ENCODE results near the gene PODXL. TPM values are rescaled to one million over a fixed set of nuclear protein-coding genes. Genes with fewer than 3 reads are reported as not detected.
"Not testable (repeated sequence)": the region's sequence is repeated elsewhere in the genome, so short reads cannot be mapped to it uniquely, and the experiment has no call there.

The PODXL gene
- total RNA-seq, 1 donor from 2014 or later: 194 TPM

DNA sequence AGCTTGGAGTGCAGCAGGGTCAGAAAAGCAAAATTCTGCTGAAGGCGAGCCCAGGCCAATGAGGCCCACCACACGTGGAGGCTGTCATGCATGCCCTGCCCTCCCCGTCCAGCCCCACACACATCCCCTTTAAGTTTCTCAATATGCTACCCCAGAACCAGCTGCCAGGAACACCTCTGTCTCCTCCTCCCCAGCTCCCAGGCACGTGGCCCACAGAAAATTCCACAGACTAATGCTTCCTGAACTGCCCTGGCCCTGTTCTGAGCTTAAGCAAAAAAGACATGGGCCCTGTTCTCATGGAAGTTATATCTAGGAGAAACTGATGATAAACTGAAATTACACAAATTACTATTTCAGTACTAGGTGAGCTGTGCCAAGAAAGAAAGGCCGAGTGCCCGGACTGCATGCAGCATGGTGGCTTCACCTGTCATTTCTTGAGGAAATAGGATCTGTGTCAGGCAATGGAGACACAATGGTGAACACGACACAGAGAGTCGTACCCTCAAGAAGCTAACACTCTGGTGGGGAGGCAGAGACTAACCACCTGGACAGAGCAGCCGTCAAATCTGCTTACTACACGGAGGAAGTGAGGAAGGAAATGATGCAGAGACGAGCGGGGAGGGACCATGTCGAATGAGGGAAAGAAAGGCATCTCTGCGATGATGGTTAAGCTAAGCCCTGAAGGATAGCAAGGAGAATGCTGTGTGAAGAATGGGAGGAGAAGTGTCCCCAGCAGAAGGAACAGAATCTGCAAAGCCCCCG is 44.5 kb downstream of the PODXL start:
- DNase-seq (ENCODE audit: low read depth in 2 of 2): peak; percentile 47 to 80

DNA sequence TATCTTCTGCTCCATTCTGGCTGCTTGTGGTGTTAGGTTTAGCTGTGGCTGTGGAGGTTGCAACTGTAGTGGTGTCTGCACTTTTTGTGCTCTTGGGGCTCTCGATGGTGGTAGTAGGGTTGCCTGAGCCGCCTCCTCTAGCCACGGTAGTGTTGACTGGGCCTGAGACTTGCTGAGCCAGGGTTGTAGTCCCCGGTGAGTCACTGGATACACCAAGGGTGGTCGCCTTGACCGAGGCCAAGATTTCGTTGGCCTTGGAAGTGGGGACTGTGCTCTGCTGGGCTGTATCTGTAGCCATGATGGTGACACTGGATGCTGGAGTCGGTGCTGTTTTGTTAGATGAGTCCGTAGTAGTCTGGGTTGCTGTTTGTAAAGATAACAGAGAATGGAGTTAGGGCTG is 45.4 kb downstream of the PODXL start:
- no peak for DNase-seq (ENCODE audit: low read depth in 2 of 2)

DNA sequence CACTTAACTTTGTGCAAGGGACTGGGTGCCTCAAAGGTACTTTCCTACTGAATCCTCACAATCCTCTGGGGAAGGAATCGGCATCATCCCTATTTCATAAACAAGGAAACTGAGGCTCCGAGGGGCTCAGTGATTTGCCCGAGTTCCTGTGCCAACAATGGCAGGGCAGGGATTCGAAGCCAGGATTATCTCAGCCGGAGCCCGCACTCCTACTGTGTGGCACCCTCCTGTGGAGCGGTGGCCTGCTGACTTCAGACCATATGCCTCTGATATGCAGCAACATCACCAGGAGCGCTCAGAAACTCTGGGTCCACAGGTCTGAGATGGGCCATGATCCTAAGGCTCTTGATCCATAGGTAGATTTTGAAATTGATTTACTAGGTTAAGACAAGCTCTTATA is 46.6 kb downstream of the PODXL start:
- DNase-seq (ENCODE audit: low read depth in 2 of 2): no peak

DNA sequence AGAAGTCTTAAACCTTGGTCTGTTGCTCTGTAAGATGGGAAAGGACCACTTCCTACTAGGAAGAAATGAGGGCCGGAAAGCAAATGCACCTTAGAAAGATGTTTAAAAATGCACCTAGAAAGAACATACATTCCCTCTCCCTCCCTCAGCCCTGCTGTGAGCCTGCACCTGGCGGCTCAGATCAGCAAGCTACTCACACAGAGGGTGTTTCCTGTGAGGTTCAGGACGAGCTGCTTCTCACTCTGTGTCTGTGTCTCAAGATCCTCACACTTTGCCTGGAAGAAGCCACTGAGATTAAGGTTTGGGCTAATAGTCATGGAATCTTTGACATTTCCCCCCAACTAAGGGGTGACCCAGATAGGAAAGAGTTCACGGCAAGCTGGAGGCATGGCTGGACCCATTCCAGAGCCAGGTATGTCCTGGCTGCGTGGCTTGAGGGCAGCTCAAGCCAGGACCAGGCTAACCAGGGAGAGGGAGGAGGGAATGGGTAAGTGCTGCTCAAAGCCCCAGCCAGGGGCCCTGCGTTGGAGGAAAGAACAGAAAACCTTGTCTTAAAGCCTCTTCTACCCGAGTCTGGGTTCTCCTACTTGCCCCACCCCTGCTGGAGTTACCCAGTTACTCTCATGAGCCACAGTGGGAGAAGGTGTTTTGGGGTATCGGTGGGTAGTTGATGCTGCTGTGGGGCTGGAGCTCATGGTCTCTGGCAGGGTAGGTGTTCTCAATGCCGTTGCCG is 47.5 kb downstream of the PODXL start:
- DNase-seq (ENCODE audit: low read depth in 2 of 2): no peak

DNA sequence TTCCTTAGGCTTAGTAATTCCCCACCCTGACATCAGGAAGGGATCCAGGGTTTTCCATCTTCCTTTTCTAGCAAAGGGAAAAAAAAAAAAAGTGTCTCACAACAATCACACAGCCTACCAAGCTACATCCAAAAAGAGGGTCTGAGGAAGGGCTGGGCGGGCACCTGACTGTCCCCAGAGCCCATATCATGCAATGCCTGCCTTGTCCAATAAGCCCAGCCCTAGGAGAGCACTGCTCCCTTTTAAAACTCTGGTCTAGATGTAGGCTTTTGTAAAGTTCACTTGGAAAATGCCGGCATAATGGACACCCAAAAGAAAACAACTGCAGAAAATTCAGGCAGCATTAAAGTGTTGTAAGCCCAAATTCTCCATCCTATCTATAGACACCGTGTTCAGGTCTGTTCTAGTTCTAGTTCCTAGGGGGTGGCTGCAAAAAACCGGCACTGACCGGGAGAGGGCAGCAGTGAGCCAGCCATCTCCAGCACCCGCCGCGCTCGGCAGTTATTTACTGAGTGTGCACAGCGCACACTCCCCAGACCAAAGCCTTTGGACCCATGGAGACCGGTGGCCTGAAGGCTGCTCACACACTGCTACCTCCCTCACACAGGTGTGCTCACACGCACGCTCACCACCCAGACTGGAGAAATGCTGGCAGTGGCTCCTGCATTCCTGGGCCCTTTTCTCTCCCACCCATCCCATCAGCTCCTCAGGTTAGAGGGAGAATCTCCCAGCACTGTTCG is 48.7 kb downstream of the PODXL start:
- DNase-seq (ENCODE audit: low read depth in 2 of 2): peak; percentile 55 to 80

DNA sequence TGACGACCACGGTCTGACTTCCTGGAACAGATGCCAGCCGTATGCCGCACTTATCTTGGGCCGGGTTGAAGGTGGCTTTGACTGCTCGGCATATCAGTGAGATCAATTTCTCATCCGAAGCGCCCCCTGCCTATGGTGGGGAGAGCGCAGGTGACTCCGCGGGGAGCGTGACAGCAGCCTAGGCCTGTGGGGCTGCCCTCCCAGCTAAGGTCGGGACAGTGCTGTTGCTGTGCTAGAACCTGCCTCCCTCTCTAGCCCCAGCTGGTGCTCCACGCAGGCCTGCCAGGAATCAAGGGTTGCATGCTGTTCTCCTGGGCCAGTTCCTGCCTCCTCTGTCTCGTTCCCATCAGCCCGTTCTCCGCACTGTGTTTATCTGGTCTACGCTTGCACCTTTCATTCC is 49.8 kb downstream of the PODXL start:
- DNase-seq (ENCODE audit: low read depth in 2 of 2): no peak

DNA sequence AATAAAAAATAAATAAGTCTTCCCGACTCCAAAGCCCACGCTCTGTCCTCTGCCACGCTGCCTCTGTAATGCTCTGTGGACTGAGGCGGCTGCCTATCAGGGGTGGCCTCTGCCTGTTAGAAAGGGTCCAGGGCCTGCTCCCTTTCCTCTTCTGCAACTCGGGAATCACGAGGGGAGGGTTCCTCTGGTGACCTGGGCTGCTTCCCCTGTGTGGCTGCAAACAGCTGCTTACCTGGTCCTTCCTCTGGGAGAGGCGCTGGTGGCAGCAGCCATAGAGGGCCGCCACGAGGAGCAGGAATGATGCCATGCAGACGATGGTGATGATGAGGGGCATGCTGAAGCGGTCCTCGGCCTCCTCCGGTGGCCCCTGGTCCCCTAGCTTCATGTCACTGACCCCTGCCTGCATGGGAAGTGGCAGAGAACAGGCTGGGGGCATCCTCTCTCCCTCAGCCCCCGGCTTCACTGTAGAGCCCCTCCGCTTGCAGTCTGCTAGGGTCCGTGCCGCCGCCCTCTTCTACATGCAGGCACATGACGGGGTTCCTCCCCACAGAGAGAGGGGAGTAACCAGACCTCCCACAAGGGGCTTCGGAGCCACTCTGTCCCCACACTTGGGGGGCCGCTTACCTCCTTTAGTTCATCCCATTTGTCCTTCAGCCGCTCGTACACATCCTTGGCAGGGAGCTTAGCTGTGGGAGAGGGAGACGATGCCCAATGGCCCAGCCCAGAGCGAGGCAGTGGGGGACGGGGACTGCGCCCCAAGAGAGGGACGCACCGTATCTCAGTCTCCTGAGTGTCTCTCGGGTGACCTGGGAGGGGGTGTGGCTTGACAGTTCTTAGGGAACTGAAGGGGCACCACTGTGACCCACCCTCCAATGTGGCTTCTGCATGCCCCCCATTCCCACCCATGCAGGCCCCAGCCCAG is 50.5 kb downstream of the PODXL start:
- no peak for DNase-seq (ENCODE audit: low read depth in 2 of 2)

DNA sequence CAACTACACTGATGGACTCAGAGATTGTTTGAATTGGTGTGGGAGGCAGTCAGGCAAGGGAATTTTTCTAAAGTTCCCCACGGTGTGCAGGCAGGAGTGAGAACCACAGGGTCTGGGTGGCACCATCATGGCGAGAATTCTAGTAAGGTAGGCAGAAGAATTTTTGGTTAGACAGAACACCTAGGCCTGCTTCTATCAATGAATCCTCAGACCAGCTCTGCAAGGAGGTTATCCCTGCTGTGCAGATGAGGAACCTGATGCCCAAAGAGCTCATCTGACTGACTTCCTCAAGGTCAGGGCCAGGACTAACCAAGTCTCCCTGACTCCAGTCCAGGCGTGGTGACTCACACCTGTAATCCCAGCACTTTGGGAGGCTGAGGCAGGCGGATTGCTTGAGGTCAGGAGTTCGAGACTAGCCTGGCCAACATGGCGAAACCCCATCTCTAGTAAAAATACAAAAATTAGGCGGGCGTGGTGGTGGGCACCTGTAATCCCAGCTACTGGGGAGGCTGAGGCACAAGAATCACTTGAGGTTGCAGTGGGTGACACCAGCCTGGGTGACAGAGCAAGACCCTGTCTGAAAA is 51.3 kb downstream of the PODXL start:
- not testable (repeated sequence) for DNase-seq (ENCODE audit: low read depth in 2 of 2)

DNA sequence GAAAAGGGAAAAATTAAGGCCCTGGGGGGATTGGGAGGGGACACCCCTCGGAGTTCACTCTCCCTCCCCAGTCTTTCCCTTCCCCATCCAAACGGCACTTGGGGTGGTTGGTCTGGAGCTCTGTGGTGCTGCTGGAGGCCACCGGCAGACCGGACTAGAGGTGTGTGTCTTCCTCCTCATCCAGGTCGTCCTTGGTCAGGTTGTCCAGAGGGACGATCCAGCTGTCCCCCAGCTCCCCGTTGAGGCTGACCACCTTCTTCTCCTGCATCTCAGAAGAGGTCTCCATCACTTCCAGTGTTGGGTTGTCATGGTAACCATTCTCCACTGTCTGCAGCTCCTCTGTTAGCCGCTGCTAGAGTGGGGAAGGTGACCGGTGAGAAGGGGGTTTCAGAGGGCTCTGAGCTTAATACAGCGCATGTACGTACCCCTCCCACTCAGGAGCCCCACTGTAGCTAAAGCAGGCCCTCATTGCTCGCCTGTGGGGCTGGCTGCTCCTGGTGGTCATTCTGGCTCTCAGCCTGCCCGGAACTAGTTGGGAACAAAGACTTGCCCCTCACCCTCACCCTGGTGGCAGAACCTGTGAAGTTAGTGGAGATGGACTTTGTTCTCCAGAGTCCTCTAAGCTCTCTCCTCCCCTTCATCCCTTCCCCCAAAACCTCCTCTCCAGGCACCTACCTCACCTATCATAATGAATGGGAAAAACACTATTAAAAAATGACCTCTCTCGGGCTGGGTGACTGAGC is 52.1 kb downstream of the PODXL start:
- no peak for DNase-seq (ENCODE audit: low read depth in 2 of 2)

DNA sequence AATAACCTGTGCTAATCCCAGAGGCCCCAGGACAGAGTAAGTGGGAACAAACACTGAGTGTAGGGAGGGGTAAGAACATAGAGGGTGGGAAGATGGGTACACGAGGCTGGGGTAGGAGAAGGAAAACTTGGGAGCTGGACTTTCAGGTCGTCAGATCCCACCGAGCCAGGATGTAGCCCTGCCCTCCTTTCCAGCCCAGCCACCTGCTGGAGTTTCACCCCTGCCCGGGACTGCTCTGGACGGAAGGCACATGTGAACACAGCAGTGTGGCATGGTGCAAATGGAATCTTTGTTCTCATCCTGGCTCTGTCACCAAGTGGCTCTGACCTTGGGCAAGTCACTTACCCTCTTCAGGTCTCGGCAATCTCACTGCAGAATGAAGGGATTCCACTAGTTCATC is 52.8 kb downstream of the PODXL start:
- no peak for DNase-seq (ENCODE audit: low read depth in 2 of 2)

DNA sequence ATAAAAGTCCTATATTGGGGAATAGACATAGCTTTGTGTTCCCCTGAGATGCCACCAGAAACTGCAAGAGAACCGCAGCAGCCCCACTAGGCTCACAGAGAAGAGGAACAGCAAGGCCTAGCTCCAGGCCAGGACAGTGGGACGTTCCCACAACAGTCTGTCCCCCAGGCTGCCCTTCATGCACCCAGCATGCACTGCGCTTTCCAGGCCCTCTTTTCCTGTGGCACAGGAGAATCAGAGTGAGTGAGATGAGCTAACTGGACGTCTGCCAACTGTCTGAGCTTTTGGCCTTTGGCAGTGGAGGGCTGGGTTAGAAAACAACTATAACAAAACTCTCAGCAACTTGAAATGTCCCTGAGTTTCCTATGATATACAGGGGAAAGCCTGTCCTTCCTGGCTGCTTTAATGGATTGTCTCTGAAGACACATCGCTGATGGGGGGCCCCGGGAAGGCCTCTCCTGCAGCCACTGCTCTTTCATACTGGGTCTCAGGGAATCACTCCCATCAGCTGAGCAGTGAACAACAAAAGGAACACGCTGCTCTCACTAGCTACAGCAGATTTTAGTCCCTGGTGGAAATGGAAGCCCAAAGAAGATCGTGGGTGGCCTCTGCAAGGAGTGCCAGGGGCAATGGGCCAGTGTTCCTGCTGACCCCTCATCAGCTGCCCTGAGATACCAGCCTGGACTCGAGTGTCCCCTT is 53.5 kb downstream of the PODXL start:
- DNase-seq (ENCODE audit: low read depth in 2 of 2): peak; percentile 89 to 91

DNA sequence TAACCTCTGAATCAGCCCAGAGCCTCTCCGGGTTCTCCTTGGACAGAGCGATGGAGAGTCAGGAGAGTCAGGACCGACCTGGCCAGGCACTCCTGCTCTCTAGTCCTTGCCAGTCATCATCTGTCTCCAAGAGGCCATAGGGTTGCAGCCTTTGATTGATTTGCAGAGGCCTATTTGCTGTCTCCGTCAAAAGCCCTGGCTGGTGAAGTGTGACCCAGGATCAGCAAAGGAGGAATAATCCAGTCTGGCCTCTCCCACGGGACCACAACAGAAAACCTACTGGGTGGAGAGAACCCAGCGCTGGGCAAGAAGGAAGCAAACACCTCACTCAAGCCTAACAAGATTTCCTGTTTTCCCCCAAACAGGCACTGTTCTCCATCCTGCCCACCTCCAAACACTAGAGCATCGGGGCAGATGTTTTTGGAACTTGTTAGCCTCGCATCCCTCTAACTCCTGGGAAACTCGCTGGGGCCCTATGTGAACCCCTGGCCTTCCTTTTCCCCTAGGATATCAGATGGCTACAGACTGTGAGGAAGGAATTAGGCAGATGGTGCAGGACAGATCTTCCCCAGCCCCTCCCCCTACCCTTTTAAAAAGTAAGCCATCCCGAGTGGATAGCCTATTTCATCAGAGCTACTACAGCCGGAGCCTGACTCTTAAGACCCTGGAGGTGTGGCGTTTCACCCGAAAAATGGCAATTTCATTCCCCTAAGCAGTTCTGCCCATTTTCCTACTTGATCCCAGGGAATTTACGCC is 54.3 kb downstream of the PODXL start:
- DNase-seq (ENCODE audit: low read depth in 2 of 2): peak in 1 of 2 donors; percentile 49

DNA sequence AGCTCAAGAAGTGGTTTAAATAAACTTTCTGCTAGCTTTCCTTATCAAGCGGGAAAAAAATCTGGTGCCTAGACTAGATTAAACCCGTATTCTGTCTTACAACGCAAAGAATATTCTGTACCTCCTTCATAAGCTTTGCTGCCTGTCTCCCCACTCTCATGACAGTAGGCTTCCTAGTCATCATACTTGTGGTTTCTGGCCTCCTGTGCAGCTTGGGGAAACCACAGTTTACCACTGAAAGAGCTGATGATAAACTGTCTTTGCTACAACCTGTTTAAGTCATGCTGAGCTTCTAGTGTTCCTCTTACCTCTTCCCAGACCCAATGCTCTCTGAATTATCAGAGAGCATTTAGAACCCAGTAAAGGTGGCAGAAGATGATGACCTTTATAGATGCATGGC is 55.0 kb downstream of the PODXL start:
- DNase-seq (ENCODE audit: low read depth in 2 of 2): no peak

DNA sequence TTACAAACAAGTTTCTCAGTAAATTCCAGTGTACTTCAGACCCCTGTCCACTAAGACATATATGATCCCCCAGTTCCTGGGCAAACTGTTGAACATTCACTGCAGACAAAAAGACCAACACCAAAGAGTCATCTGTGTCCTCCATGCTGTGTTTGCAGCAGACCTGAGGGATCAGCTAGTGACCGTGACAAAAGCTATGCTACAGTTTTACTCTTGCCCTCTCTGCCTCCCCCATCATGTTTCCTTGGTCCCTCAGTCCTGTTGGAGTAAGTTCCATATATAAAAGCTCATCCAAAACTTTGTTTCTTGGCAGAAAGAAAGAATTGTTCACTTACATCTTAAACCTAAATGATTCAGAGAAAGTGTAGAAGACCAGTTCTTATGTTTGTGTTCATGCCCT is 56.1 kb downstream of the PODXL start:
- DNase-seq (ENCODE audit: low read depth in 2 of 2): no peak

DNA sequence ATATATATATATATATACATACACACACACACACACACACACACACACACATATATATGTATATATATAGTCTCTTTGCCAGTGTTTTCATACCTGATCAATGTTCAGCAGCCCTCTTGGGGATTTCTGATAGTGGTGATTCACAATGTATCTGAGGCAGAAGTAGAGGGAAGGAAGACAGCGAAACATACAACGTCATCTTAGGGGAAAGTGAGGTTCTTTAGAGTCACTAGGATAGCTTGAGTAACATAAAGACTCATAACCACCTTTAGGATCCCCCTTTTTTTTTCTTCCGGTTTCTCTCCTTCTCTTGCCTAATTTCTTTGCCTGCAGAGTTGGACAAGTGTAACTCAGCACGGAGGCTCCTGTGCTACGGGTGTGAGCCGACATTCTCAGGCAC is 56.6 kb downstream of the PODXL start:
- no peak for DNase-seq (ENCODE audit: low read depth in 2 of 2)

DNA sequence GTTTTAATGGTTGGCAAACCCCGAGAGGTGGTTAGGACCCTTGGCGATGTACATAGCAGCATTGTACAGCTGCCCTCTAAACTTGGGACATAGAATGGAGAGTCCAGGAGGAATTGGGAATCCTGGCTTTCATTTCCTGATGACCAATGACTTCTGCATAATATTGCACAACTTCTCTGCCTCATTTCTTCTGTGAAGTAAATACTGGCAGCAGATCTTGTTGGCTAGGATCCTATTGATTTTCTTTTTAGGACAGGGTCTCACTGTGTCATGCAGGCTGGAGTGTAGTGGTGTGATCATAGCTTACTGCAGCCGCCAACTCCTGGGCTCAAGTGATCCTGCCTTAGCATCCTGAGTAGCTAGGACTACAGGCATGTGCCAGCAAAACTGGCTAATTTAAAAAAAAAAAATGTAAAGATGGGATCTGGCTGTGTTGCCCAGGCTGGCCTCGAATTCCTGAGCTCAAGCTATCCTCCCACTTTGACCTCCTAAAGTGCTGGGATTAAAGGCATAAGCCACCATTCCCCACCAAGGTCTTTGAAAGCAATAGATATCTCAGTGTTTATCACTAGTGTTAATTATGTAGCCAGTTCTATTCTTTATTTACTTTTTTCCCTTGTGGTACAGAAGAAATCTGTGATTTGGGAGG is 58.1 kb downstream of the PODXL start:
- no peak for DNase-seq (ENCODE audit: low read depth in 2 of 2)

DNA sequence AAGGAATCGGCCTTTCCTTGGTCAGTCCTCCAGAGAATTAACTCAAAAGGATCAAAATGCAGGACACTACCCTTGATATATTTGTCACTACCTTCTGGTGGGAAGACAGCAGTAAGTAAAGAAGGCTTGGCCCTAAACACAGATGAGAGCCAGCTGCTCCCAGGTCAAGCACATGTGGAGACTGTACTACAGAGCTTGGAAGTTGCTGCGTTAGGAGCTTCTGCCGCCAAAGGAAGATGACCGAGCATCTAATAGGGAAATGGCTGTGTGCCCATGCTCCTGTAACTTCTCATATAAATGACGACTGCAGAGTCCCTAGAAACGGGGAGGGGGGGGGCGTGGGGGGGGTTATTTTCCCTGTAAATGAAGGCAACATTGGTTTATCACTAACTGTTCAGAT is 59.0 kb downstream of the PODXL start:
- DNase-seq (ENCODE audit: low read depth in 2 of 2): no peak

All from dermis microvascular lymphatic vessel endothelial cell (primary cell).